ENCODE measurements around the gene RAP1GAP2.

RAP1GAP2 gene

DNA sequence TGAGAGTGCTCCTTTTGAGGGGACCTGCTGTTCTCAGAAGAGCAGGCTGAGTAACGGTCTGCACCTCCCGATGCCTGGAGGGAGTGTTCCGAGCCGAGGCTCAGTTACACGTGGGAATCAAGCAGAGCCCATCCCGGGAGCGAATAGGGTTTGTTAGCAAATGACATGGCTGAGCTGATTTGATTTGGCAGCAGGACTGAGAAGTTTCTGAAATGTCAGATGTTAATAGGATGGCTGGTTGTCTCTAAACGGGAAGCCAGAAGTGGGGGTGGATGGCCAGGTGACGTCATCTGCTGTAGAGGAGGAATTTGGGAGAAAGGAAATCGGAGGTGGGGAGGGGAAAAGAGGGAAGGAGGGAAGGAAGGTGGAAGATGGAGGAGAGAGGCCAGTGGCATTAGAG lies 128.0 kb downstream of the RAP1GAP2 start:
- DNase-seq = no peak

DNA sequence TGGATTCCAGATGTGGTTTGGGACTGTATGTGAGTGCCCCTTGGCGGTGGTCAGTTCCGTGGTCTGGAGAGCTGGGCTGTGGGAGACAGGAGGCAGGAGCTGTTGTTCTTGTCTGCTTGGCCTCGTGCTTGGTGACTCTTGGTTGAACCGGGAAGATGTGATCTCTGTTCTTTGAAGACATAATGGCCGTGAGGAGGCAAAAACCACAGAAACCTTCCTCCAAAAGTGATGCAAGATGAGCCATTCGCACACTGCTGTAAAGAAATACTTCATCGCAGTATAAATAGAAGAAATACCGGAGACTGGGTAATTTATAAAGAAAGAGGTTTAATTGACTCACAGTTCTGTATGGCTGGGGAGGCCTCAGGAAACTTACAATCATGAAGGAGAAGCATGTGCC lies 128.8 kb downstream of the RAP1GAP2 start:
- DNase-seq = no peak

DNA sequence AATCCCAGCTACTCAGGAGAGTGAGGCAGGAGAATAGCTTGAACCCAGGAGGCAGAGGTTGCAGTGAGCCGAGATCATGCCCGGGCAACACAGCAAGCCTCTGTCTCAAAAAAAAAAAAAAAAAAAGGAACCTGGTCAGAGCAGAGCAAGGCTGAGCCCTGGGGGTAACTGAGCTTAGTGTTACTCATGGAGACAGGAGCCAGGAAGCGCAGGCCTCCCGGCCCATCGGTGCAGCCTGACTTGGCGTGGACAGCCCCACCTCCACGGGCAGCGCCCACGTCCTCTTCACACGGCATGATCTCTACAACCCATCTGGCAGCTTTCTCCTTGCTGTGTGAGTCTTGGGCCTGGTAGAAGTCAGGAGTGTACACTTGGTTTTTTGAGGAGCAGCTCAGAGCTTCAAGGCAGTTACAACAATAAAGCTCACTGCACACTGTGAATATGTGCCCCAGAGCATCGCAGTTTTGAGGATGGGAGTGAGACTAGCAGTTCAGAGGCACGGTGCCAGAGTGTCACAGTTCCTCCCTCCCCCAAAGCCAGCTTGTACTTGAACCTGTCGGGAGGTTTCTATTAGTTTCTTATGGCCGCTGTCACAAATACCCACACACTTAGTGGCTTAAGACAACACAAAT lies 129.9 kb downstream of the RAP1GAP2 start:
- DNase-seq = no peak

DNA sequence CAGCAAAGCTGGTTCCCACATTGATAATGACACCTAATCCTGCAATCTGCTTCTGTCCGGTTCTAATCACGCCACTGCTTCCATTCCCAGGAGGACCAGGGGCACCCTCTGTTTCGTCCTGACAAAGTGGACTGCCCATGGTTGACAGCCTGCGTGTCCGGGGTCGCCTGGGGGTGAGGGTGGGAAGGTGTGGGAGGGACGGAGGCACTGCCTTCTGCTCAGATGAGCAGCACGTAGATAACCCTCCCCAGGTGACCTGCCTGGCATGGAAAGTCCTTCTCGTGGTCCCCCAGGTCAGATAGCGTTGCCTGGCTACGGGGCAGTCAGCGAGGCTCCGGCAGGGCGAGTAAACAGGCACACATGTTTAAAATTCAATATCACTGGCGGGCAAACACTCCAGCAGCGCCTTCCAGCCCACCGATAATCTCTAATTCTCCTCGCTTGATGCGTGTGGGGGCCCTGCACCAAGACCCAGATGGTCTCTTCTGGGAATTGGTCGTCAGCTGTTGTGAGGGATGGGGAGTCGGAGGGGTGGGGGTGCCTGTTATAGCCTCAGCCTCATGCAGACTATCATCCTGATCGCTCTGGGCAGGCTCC lies 132.2 kb downstream of the RAP1GAP2 start:
- no peak for DNase-seq

DNA sequence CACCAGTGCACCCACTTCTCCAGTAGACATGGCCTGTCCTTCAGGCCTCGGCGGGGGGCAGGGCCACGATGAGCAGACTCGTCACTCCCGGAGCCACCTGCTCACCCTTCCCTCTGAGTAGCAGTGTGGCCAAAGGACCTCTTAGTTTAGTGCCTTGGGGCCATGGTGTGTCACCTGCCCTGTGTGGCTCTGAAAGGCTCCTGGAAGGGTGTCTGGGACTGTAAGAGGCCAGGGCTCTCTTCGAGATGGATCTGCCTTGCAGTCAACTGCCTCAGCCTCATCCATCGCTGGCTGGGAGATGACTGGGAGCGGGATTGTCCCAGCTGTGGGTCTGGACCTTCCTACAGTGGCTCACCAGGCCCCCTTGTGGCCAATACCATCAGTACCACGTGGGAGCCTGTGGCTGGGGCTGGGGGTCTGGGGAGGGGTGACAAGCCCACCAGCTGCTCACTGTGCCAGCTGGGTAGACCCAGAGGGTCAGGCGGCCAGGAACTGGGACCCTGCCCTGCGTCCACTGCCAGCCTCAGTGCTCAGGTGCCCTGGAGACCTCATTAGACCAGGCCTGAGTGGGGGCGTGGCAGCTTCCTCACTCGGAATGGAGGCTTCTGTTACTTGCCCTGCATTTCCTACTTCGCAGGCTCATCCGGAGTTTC lies 133.8 kb downstream of the RAP1GAP2 start:
- no peak for DNase-seq

DNA sequence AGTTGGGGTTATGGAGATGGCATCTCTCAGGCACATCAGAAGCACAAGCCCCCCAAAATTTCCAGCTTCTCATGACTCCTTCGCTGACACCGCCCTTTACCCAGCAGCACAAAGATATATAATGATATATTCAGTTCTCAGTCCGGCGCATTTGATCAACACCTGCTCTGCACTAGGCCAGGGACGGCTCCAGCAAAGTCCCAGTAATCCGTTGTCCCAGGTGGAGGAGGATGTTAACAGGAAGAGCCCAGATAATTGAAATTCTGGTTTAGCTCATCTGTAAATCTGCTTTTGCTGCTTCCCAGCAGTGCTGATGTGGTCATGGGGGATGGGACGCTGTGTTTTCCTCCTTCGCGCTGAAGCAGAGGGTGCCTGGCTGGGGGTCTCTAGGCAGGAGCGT lies 135.6 kb downstream of the RAP1GAP2 start:
- no peak for DNase-seq

DNA sequence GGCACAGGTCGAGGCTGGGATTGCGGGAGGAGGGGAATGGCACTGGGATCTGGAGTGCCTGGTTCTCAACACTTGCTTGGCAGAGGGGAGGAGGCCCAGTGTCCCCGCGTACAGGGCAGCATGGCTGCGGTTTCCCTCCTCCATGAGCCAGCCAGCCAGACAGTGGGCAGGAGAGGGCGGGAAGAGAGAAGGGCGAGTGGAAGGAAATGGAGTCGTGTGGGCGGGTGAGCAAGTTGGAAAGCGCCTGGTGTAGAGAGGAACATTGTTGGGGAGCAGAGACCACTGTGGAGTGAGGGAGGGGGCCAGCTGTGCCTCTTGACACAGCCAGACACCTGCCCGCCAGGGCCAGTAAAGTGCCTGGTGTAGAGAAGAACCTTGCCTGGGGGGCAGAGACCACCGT lies 136.7 kb downstream of the RAP1GAP2 start:
- DNase-seq = no peak

DNA sequence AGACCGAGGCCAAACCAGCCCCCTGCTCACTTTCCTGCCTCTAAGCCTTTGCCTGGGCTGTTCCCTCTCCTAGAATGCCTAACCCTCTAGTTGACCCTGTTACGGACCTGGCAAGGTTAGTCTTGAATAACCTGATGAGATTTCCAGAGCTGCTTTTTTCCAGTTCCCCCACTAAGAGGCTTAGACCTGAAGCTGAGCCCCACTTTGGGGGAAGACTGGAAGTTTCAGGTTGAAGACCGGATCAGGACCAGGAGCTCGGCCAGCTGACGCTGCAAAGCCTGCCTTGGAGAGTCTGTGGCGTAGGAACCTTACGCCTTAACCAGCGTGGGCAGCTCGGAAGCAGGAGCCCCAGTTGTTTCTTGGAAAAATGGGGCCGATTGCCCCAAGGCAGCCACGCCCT lies 137.4 kb downstream of the RAP1GAP2 start:
- no peak for DNase-seq

DNA sequence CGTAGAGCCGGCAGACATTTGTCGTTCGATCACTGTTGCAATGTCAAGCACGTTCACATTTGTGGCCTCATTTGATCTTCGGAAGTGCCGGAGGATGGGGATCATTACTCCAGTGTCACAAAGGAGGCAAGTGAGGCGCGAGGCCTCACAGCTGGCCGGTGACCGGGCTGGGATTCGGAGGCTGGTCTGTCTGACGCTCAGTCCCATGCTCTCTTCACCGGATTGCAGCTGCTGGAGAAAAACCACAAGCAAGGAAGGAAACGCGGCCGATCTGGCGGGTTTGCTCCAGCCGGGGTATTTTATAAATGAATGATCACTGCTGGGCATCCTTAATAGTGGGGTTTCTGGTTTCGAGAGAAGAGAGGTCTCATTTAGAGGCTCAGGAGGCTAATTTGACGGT lies 139.4 kb downstream of the RAP1GAP2 start:
- no peak for DNase-seq

DNA sequence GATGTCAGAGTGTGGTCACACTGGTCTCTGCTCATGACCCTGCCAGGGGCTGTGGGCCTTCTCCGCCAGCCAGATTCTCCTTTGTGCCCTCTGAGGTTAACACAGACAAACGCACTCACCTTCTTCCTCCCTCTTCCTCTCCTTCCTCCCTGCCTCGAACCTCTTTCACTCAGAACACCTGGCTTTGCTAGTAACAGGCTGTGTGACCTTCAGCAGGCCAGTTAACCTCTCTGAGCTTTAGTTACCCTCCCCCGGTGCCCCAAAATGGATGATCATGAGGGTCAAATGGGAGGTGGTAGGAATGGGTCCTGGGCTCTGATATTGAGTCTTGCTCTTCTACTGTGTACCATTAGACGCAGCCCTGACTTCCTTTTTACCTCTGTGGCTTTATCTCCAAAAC lies 140.1 kb downstream of the RAP1GAP2 start:
- DNase-seq = no peak

DNA sequence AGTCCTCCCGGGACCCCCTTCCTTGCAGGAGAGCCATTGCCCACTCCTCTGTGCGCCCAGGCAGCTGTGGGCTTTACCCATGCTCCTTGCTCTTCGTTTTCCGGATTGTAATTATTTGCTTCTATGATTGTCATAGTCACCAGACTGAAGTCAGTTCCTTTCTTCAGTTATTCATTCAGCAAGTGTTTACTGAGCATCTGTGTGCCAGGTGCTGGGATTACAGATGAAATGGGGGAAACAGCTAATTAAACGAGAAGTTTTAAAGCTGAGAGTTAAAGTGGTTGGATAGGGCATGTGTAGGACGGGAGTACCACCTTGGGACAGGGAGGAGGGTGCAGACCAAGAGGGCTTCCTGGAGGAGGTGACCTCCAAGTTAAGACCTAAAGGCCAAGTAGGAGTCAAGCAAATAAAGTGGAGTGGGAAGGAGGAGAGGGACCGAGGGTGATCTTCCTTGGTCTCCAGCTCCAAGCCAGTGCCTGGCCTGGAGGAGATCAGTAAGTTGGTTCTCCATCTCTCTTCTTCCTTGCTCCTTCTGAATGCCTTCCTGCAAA lies 140.6 kb downstream of the RAP1GAP2 start:
- DNase-seq = no peak

DNA sequence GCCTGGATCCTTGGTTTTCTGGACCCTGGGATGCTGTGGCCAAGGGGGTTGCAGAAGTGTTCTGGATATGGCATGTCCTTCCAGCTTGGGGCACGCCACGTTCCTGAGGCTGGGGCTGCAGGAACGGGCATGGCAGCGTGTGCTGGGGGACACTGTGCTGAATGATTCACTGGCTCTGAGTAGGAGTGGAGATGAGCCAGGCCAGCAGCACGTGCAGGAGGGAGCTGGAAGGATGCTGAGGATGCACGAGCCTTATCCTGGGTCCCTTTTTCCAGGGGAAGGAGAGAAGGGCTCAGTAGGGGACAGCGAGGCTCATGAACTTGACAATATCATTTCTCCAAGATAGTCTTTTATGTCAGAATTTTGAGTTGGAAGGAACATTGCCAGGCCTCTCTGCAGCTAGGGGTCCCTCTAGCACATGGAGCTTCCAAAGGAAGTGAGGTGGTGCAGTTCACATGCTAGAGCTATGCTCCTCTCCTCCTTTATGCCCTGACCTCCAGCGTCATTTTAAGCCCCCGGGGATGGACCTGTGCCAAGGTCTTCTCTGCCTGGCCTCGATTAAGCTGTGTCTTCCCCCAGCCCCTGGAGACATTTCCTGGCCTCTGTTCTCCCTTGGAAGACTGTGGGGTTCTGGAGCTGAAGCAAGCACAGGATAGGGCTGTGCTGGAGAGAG lies 141.2 kb downstream of the RAP1GAP2 start:
- DNase-seq = no peak

DNA sequence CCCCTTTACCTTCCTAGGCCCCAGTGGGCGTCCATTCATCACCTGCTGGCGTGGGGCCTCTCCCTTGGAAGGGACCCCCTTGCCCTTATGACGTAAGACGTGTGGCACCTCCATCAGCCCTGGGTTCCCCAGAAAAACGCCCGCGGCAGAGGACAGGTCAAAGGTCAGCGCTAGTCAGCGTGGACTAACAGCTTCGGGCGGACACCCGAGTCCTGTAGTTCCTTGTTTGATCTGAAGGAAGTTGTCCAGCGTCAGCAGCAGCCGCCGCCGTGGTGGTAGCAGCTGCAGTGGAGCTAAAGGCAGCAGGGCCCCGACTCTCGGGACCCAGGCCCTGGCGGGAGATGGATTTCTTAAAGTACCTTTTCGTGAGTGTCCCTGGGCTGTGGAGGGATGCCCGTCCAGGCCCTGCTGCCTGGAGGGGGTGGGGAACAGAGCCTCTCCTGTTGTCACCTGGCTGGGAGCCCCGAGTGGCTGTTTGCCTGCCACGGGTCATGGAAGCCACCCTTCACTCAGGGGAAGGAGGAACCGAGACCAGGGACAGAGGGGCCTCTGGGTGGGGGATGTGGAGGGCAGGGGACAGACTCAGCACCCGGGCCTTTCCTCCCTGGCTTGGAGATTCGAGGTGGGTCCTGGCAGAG lies 143.6 kb downstream of the RAP1GAP2 start:
- DNase-seq = no peak

DNA sequence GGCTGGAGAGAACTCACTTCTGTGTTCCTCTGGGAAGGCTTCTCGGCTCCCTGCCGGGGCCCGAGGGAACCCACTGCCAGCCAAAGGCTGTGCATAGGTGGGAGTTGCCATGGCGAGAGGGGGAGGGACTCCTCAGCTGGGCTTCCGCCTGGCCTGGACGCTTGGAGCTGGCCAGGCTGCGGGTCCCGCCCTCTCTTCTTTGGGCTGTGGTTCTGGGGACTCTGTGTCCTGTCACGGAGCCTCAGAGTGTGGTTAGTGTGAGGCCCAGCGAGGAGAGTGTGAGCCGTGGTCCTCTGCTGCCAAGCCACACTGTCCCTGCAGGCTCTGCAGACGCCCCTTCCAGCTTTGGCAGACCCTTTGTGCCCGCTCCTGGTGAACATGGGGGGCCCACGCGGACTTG lies 144.1 kb downstream of the RAP1GAP2 start:
- no peak for DNase-seq

DNA sequence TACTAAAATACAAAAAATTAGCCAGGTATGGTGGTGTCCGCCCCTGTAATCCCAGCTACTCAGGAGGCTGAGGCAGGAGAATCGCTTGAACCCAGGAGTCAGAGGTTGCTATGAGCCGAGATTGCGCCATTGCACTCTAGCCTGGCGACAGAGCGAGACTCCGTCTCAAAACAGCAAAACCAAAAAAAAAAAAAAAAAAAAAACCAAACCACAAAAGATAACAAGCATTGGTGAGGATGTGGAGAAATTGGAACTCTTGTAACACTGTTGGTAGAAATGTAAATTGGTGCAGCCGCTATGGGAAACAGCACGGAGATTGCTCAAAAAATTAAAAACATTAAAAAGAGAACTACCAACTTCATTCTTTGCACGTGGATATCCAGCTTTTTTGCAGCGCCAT lies 147.7 kb downstream of the RAP1GAP2 start:
- no peak for DNase-seq

DNA sequence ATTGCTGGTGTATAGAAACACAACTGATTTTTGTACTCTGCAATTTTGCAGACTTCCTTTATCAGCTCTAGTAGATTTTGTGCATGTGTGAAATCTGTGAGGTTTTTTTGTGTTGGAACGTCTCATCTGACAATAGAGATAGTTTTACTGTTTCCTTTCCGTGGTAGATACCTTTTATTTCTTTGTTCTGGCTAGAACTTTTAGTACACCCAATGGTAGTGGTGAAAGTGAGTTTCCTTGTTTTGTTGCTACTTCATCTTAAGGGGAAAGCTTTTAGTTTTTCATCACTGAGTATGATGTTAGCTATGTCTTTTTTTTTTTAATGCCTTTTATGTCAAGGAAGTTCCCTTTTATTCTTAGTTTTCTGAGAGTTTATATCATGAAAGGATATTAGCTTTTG lies 149.1 kb downstream of the RAP1GAP2 start:
- no peak for DNase-seq

DNA sequence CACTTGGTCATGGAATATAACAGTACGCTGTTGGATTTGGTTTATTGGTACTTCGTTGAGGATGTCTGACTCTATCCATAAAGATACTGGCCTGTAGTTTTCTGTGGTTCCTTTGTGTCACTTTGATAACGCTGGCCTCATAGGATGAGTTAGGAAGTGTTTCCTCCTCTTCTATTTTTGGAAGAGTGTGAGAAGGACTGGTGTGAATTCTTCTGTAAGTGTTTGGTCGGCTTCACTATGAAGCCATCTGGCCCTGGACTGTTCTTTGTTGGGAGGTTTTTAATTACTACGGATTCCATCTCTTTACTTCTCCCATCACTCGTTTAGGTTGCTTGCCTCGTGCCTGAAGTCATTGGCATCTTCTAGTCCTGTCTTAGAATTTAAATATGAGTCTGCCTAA lies 149.9 kb downstream of the RAP1GAP2 start:
- no peak for DNase-seq

DNA sequence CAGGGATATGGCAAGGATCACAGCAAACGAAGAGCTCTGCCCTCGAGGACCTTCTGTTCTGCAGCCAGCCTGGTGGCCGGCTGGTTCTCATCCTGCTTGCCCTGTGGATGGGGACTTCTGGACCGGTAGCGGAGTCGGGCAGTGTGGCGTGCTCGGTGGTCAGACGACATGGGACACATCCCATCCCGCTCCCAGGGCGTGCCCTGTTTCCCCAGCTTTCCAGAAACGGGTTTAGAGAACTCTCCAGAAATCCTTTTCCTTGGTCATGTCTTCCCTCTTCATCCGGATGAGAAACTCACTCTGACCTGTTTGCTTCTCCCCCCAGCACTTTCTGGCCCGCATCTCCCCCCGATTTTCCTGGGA lies 151.3 kb downstream of the RAP1GAP2 start:
- no peak for DNase-seq

DNA sequence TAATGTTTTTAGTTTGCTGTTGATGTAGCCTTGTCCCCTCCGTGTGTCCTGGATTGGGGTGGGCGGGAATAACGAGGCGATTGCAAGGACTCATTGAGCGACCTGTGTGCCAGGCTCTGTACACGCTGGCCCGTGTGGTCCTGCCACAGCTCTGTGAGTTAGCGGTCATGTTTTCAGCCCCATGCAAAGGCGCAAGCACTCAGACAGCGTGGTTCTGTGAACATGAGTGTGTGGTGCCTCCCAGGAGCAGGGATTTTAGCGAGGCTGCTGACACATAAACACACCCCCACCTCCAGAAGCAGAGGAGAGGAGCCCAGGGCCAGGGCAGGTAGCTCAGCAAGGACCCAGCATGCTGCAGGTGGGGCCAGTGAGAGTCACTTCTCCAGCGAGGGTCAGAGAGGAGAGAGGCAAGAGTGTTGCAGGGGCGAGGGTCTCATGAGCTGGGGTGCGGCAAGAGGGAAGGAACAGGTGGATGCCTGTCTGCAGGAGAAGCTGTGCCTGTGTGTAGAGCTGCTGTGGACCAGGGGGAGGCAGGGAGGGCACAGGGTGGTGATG lies 151.8 kb downstream of the RAP1GAP2 start:
- no peak for DNase-seq

DNA sequence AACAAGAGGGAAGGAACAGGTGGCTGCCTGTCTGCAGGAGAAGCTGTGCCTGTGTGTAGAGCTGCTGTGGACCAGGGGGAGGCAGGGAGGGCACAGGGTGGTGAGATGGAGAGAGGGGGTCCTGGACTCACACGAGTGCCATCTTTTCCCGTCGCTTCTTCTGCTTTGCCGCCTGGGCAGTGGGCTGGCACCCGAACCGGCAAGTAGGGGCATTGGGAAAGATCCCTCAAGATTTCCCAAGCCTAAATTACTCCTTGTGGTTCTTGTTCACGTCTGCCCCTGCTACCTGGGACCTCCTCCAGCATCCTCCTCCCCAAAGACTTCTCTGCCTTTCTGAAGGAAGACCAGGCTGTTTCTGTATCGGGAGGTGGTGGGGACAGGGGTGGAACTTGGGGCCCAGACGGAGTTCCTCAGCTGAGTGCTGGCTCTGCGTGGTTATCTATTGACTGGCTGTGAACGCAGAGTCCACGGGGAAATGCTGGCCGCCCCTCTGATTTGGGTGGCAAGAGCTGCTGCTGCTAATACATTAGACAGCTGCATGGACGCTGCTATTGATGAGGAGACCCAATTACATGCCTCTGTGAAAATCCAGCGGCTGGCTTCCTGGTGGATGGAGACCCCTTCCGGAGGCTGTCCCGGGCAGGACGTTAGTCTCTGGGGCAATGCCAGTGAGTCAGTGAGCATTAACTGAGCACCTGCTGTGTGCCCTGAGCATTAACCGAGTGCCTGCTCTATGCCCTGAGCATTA lies 152.7 kb downstream of the RAP1GAP2 start:
- DNase-seq = no peak

DNA sequence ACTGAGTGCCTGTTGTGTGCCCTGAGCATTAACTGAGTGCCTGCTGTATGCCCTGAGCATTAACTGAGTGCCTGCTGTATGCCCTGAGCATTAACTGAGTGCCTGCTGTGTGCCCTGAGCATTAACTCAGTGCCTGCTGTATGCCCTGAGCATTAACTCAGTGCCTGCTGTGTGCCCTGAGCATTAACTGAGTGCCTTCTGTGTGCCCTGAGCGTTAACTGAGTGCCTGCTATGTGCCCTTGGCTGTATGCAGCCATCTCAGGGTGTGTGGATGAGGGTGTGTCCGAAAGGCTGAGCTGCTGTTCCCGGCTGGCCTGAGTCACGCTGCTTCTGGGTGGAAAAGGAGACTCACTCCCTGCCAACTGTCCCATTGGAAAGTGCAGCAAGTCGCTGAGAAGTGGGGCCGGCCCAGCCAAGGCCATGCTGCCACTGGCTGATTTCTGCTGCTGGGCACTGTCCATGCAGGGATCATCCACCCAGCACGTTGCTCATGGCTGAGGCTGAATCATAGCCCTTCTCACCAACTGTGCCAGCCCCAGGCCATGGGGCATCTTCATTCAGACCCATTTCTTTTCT lies 153.3 kb downstream of the RAP1GAP2 start:
- DNase-seq = no peak

DNA sequence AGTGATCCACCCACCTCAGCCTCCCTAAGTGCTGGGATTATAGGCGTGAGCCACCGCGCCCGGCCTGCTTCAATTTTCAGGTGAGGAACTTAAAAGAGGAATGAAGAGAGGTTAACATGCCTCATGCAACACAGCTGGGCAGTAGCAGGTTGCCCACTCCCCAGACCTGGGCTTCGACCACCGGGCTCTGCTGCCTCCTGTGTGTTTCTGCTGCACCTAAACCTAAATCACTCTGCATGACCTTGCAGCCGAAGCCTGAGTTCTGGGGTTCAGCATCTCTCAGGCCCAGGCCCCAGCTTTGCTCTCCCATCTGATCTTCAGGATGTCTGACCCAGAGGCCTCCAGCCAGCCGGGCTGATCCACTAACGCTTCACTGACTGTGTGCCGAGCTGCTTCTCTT lies 154.6 kb downstream of the RAP1GAP2 start:
- DNase-seq = no peak
